ENCODE measurements around the gene ZNF474. TPM values are rescaled to one million over a fixed set of nuclear protein-coding genes. Genes with fewer than 3 reads are reported as not detected.

The ZNF474 gene
- total RNA-seq, 1 donor = 0.10 TPM

- Histone ChIP-seq H3K4me1 (ENCODE audit: insufficient read depth, low read length) (no peaks in the 10 kb centered on the region), H3K27me3 (ENCODE audit: insufficient read depth, low read length) (no peaks in the 10 kb centered on the region), H3K9me3 (ENCODE audit: low read depth, low read length) (no peaks in the 10 kb centered on the region), H3K4me3 (ENCODE audit: low read length) (no peak overlapping the region)
These were observed 47.8 kb downstream of the ZNF474 start for GRCh38 chr5:122177161-122177560.

- H3K9me3 ChIP-seq (ENCODE audit: low read depth, low read length) = no peaks in the 10 kb centered on the region
- H3K4me3 ChIP-seq (ENCODE audit: low read length) = no peak overlapping the region
- no peaks in the 10 kb centered on the region for H3K4me1 ChIP-seq (ENCODE audit: insufficient read depth, low read length)
- no peaks in the 10 kb centered on the region for H3K27me3 ChIP-seq (ENCODE audit: insufficient read depth, low read length)
These were observed 50.4 kb downstream of the ZNF474 start for GRCh38 chr5:122179701-122180100.

- no peaks in the 10 kb centered on the region for H3K27me3 ChIP-seq (ENCODE audit: insufficient read depth, low read length)
- H3K4me1 ChIP-seq (ENCODE audit: insufficient read depth, low read length) = no peaks in the 10 kb centered on the region
- no peak overlapping the region for H3K4me3 ChIP-seq (ENCODE audit: low read length)
- no peaks in the 10 kb centered on the region for H3K9me3 ChIP-seq (ENCODE audit: low read depth, low read length)
These were observed 50.9 kb downstream of the ZNF474 start for GRCh38 chr5:122180146-122180712.

- Histone ChIP-seq H3K4me1 (ENCODE audit: insufficient read depth, low read length) (no peaks in the 10 kb centered on the region), H3K27me3 (ENCODE audit: insufficient read depth, low read length) (no peaks in the 10 kb centered on the region), H3K9me3 (ENCODE audit: low read depth, low read length) (no peaks in the 10 kb centered on the region), H3K4me3 (ENCODE audit: low read length) (no peak overlapping the region)
These were observed 51.7 kb downstream of the ZNF474 start for GRCh38 chr5:122180863-122181548.

GRCh38 chr5:122181863-122182262 lies 52.5 kb downstream of the ZNF474 start:
- no peaks in the 10 kb centered on the region for H3K9me3 ChIP-seq (ENCODE audit: low read depth, low read length)
- no peaks in the 10 kb centered on the region for H3K27me3 ChIP-seq (ENCODE audit: insufficient read depth, low read length)
- no peaks in the 10 kb centered on the region for H3K4me1 ChIP-seq (ENCODE audit: insufficient read depth, low read length)
- no peak overlapping the region for H3K4me3 ChIP-seq (ENCODE audit: low read length)

GRCh38 chr5:122182491-122182921 lies 53.2 kb downstream of the ZNF474 start:
- Histone ChIP-seq H3K4me3 (ENCODE audit: low read length) (no peak overlapping the region), H3K27me3 (ENCODE audit: insufficient read depth, low read length) (no peaks in the 10 kb centered on the region)

GRCh38 chr5:122183098-122183787 lies 53.9 kb downstream of the ZNF474 start:
- H3K4me1 ChIP-seq (ENCODE audit: insufficient read depth, low read length) = no peaks in the 10 kb centered on the region
- H3K27me3 ChIP-seq (ENCODE audit: insufficient read depth, low read length) = no peaks in the 10 kb centered on the region
- no peak overlapping the region for H3K4me3 ChIP-seq (ENCODE audit: low read length)
- no peaks in the 10 kb centered on the region for H3K9me3 ChIP-seq (ENCODE audit: low read depth, low read length)

More at GRCh38 chr5:122182491-122182921, 53.2 kb downstream of the ZNF474 start:
- Histone ChIP-seq H3K4me1 (ENCODE audit: insufficient read depth, low read length) (no peaks in the 10 kb centered on the region), H3K9me3 (ENCODE audit: low read depth, low read length) (no peaks in the 10 kb centered on the region)

- Histone ChIP-seq H3K4me1 (ENCODE audit: insufficient read depth, low read length) (no peaks in the 10 kb centered on the region), H3K4me3 (ENCODE audit: low read length) (no peak overlapping the region), H3K27me3 (ENCODE audit: insufficient read depth, low read length) (no peaks in the 10 kb centered on the region), H3K9me3 (ENCODE audit: low read depth, low read length) (no peaks in the 10 kb centered on the region)
These were observed 54.4 kb downstream of the ZNF474 start for GRCh38 chr5:122183788-122184170.

GRCh38 chr5:122184676-122185255 lies 55.4 kb downstream of the ZNF474 start:
- no peaks in the 10 kb centered on the region for H3K9me3 ChIP-seq (ENCODE audit: low read depth, low read length)
- no peak overlapping the region for H3K4me3 ChIP-seq (ENCODE audit: low read length)
- H3K4me1 ChIP-seq (ENCODE audit: insufficient read depth, low read length) = no peaks in the 10 kb centered on the region
- H3K27me3 ChIP-seq (ENCODE audit: insufficient read depth, low read length) = no peaks in the 10 kb centered on the region

GRCh38 chr5:122187426-122187825 lies 58.1 kb downstream of the ZNF474 start:
- Histone ChIP-seq H3K27me3 (ENCODE audit: insufficient read depth, low read length) (no peaks in the 10 kb centered on the region), H3K9me3 (ENCODE audit: low read depth, low read length) (no peaks in the 10 kb centered on the region), H3K4me1 (ENCODE audit: insufficient read depth, low read length) (no peaks in the 10 kb centered on the region), H3K4me3 (ENCODE audit: low read length) (no peak overlapping the region)

- no peaks in the 10 kb centered on the region for H3K9me3 ChIP-seq (ENCODE audit: low read depth, low read length)
- H3K27me3 ChIP-seq (ENCODE audit: insufficient read depth, low read length) = no peaks in the 10 kb centered on the region
- H3K4me1 ChIP-seq (ENCODE audit: insufficient read depth, low read length) = no peaks in the 10 kb centered on the region
- H3K4me3 ChIP-seq (ENCODE audit: low read length) = no peak overlapping the region
These were observed 60.8 kb downstream of the ZNF474 start for GRCh38 chr5:122190156-122190555.

- Histone ChIP-seq H3K9me3 (ENCODE audit: low read depth, low read length) (no peaks in the 10 kb centered on the region), H3K27me3 (ENCODE audit: insufficient read depth, low read length) (no peaks in the 10 kb centered on the region), H3K4me3 (ENCODE audit: low read length) (no peak overlapping the region), H3K4me1 (ENCODE audit: insufficient read depth, low read length) (no peaks in the 10 kb centered on the region)
These were observed 63.5 kb downstream of the ZNF474 start for GRCh38 chr5:122192497-122193496.

- Histone ChIP-seq H3K4me3 (ENCODE audit: low read length) (no peak overlapping the region), H3K4me1 (ENCODE audit: insufficient read depth, low read length) (no peaks in the 10 kb centered on the region), H3K27me3 (ENCODE audit: insufficient read depth, low read length) (no peaks in the 10 kb centered on the region), H3K9me3 (ENCODE audit: low read depth, low read length) (no peaks in the 10 kb centered on the region)
These were observed 66.6 kb downstream of the ZNF474 start for GRCh38 chr5:122195802-122196394.

GRCh38 chr5:122199146-122199545 lies 69.8 kb downstream of the ZNF474 start:
- no peaks in the 10 kb centered on the region for H3K27me3 ChIP-seq (ENCODE audit: insufficient read depth, low read length)
- no peaks in the 10 kb centered on the region for H3K9me3 ChIP-seq (ENCODE audit: low read depth, low read length)
- no peak overlapping the region for H3K4me3 ChIP-seq (ENCODE audit: low read length)
- no peaks in the 10 kb centered on the region for H3K4me1 ChIP-seq (ENCODE audit: insufficient read depth, low read length)
